ENCODE data around the gene FGD6.
"Not testable (repeated sequence)": the region's sequence is repeated elsewhere in the genome, so short reads cannot be mapped to it uniquely, and the experiment has no call there.

Gene FGD6

GRCh38 chr12:95118138-95118787, 99.0 kb downstream of the FGD6 start:
- DNase-seq: no peak

DNA sequence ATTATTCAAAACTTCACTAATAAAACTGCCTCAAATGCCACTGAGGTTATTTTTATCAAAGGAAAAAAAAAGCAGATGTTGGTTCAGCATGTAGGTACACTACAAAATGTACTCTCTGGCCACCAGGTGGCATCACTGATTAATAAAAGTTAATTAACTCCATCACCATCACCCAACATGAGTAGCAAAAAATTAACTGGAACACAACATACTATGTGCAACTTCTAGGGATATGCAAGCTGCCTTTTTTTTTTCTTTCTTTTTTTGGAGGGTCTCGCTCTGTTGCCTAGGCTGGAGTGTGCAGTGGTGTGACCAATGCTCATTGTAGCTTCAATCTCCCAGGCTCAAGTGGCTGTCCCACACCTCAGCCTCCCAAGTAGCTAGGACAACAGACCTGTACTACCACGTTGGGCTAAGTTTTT, 100.1 kb downstream of the FGD6 start:
- peak; percentile 45 for DNase-seq

GRCh38 chr12:95116773-95117172, 100.5 kb downstream of the FGD6 start:
- DNase-seq: no peak

DNA sequence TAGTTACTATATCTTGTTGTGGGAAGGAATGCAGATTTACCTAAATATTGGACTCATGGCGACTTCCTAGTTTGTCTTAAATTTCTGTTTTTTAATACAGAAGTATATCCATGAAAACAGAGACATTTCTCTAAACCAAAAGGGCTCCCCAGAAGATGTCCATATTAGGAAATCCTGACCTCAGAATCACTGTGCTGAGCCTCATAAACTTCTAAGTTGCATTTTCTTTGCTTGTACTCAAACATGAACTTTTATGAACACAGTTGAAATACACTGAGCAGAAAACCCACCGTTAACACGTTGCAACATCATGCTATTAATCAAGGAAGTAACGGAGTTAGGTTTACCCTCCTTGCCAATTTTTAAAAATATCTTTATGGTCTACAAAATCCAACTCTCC, 100.9 kb downstream of the FGD6 start:
- no peak for DNase-seq

DNA sequence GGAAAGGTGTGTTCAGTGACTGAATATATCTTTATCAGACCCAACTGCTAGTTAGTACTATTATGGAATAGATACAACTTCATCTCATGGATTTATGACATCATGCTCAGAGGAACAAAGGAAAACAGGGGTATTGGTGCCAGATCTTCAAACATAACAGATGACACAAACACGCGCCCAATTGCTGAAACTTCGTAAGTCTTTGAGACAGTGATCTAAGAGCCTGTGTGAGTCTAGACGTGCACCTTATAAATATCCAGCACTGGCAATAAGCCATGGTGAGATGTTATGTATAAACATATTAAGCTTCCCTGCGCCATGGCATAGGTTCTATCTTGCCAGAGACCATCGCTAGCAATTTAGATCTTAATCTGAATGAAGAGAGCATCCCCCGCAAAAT, 101.6 kb downstream of the FGD6 start:
- DNase-seq: no peak

DNA sequence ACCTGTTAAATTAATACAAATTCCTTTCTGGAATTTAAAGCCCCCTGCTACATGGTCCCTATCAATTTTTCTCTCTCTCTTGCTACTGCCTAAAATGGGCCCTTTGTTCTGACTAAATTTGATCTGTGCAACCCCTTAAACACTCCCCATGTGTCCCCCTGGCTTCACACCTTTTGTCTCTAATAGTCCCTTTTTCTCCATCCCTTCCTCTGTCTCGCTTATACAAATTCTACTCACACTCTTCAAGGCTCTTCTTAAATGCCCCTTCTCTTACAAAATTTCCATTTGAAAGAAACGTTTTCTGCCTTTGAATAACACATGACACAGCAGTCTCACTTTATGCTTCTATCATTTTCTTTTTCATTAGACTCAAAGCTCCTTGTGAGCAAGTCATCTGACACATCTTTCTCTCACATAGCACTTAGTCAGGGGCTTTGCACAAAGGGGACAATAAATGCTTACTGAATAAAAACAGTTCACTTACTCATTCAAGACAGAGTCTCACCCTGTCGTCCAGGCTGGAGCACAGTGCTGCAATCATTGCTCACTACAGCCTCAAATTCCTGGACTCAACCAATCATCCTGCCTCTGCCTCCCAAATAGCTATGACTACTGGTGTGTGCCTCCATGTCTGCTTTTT, 102.4 kb downstream of the FGD6 start:
- no peak for DNase-seq

- DNase-seq: no peak
These were observed 109.9 kb downstream of the FGD6 start for GRCh38 chr12:95107362-95107761.

- DNase-seq: no peak
These were observed 111.7 kb downstream of the FGD6 start for GRCh38 chr12:95105540-95105939.

DNA sequence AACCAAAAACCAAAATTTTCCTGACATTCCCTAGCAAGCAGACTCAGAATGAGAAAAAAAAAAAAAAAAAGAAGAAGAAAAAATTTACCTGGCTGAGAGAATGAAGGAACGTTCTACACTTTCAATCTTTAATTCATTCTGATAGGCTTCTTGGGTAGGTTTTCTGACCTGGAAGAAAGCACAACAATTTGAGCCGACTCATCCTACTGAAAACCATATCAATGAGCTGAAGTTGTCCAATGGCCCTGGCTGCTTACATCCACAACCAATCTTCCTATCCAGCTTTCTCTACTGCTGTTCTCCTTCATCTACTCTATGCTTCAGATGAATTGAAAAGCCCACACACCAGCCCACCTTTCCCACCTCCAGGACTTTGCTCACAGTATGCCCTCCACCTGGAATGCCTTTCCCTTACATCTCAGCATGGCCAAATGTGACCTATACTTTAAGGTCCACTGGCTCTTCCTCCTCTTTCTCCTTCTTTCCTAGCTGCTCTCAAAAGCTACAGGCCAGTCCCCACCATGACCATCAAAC, 112.3 kb downstream of the FGD6 start:
- DNase-seq: no peak

DNA sequence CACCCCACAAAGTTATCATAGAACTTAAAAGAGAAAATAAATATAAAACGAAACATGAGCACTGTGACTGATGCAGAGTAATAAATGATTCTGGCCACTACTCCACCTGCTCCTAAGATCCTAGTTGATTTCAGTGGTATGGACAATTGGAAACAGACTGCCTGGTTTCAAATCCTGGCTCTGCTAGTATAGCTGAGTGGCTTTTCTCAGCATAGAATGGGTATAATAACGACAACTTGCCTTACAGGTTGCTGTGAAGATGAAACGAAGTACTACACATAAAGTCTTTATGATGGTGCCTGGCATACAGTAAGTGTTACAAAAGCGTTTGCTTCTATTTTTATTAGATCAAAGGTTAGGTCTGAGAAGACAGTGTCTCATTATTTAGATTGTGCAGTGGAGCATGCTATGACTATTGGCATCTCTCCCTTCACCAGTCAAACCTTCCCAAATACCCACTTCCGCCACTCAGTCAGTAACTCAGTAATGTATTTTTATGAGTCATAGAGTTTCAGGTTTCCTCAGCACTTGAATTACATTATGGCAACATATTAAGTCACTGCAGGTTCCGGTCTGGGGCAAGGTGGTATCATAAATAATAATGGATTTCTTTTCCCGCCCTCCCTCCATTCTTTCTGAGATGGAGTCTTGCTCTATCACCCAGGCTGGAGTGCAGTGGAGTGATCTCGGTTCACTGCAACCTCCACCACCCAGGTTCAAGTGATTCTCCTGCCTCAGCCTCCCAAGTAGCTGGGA, 114.2 kb downstream of the FGD6 start:
- peak; percentile 5 for DNase-seq

GRCh38 chr12:95101957-95102356, 115.3 kb downstream of the FGD6 start:
- not testable (repeated sequence) for DNase-seq

- no peak for DNase-seq
These were observed 116.7 kb downstream of the FGD6 start for GRCh38 chr12:95100264-95101190.

DNA sequence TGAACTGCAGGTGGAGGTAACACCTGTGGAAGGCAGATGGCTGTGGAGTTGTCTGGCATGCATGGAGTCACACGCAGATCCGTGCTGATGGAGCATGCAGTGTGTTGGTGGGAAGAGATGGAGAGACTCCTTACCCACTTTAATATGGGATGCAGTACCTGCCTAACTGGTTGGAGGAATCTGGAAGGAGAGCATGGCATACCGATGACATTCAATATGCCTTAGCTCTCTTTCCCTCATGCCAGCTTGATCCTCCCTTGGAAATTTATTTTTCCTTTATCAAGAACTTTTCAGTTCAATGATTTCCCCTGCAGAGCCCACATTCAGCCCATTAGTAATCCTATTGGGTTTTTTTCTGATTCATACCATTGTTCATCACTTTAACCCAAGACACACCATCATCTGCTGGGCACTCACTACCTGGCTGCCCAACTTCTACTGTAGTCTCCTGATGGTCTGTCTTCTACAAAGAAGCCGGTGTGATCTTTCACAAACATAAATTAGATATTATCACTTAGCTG, 117.9 kb downstream of the FGD6 start:
- no peak for DNase-seq

- no peak for DNase-seq
These were observed 120.4 kb downstream of the FGD6 start for GRCh38 chr12:95096852-95097251.

DNA sequence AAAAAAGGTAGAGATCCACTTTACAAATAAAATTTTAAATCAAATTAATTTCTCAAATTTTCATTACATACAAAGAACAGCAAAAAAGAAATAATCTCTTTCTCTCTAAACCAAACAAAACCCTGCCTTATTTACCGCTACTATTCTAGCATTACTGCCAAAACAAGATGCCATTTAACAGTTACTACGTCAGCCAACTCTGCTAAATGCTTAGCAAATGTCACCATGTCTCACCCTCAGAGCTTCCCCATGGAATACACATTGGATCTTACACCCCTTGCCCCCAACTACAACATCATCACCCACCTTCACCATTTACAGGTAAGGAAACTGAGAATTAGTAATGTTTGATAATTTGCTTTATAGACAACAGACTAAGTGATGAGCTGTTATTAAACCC, 120.9 kb downstream of the FGD6 start:
- DNase-seq: no peak

GRCh38 chr12:95095866-95096265, 121.4 kb downstream of the FGD6 start:
- DNase-seq: not testable (repeated sequence)

DNA sequence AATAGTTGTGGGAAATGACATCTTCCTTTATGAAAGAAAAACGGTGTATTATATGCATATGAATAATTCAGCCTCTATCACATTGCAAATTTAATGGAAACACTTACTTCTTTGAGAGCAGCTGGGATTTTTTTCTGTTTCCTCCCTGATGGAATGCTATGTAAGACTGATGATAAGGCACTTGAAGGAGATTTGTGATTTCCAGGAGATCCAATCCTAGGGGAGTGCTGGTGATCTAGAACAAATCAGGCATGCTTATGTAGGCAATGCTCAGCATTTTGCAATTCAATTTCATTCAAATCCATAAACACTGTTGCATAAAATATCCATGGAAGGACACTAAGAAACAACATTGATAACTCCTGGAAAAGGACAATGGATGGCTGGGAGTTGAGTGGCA, 127.8 kb downstream of the FGD6 start:
- DNase-seq: no peak

DNA sequence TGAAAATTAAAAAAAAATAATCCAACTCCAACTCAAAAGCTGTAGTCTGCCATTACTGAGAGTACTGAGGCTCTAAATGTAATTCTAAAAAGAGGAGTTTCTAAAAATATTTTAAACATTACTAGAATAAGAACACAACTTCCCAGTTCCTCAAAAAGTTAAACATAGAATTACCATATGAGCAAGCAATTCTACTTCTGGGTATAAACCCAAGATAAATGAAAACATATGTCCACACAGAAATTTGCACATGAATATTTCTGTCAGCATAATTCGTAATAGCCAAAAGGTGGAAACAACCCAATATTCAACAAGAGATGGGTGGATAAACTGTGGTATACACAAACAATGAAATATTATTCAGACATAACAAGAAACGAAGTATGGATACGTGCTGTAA, 128.9 kb downstream of the FGD6 start:
- DNase-seq: no peak

- no peak for DNase-seq
These were observed 131.7 kb downstream of the FGD6 start for GRCh38 chr12:95085612-95086011.

DNA sequence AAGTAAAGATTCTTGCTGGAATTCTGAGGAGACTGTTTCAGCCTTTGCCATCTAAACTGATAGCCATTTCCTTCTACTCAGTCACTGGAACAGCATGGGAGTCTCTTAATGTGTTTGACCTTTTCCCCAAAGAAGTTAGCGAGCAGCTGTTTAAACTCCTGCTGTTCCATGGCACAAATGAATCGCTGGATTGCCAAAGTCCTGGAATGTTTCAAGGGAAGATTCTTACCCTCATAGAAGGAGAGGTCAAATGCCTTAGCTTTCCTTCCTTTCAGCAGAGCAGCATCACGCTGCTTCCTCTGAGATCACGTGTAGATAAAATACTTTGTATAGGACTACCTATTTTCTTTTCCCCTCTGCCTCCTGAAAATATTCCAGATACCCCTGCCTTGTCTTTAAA, 133.3 kb downstream of the FGD6 start:
- DNase-seq: no peak

- no peak for DNase-seq
These were observed 133.8 kb downstream of the FGD6 start for GRCh38 chr12:95083471-95083870.

DNA sequence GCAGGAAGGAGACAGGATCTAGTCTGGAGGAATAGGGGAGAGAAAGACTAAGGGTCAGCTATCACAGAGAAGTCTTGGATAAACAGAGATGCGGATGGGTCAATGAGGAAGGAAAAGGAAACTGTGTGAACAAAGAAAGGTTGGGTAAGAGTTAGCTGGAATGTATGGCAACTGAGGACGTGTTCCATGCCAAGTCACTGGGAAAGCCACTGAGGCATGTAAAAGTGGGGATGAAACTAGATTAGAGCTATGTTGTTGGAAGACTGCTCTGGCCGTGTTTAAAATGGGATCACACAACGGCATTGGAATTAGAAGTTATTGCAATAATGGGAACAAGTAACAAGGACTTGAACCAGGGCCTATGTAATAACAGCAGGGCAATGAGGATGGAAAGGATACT, 139.9 kb downstream of the FGD6 start:
- no peak for DNase-seq

- no peak for DNase-seq
These were observed 142.5 kb downstream of the FGD6 start for GRCh38 chr12:95074766-95075165.
